NCI-H446 treated with DMSO at 0.1 percent for 48 hours (cell line): ENCODE measurements around the gene OSGIN1.
"Not testable (repeated sequence)": the region's sequence is repeated elsewhere in the genome, so short reads cannot be mapped to it uniquely, and the experiment has no call there.

Experiments
- DNase-seq: peaks from one replicate; lab custom pipeline; 2025; lab: John Stamatoyannopoulos, UW

Gene OSGIN1

DNA sequence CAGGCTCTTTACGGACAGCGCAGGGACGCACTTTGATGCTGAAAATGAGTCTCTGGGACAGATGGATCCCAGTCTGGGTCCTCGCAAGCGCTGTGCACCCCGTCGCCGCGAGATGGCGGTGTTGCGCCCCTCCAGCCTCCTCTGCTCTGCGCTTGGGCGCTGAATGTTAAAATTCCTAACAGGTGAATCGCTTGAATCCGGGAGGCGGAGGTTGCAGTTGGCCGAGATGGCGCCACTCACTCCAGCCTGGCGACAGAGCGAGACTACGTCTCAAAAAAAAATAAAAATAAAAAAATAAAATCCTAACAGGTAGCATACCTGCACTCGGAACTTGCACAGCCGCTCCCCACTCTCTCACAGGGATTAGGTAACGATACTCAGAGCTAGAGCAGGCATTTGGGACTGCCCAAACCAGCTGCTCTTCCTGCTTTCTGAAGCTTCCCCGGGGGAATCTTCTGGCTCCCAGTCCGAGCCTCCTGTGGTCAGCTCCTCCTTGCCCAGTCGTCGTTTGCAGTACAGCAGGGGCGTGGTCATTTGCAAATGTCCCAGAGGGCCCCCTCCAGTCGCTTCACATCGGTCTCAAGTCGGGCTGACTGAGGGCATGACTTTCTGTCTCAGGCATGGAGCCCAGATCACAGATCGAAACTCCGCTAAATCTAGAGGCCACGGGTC lies 26.2 kb upstream of the OSGIN1 start:
- DNase-seq, result no peak

DNA sequence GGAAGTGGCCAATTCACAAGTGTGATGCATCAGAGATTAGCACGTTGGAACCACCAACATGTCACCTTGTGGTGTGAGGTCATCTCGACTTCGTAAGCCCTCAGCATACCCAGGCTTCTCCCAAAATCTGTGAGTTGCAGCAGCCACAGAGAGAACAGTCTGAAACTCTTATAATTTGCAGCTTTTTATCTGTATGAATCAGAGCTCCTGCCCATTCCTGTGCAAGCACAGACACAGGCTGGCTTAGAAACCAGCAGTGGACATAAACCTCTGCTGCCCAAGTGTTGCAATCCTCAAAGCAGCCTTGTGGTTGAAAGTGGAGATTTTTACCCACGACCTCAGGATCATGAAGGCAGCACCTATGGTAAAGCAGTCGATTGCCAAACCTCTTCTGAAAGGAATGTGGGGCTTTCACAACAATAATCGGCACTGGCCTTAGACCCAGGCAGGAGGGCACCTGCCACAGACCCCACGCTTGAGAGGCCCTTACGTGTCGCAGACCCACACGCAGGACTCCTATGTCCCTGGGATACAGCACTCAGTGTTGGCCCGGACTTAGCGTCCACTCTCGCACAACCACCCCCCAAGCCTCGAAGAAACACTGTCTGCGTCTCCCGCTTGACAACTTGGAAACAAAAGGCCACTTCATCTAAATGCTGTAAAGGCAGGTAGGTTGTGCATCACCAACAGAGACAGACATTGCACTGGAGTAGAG lies 24.5 kb upstream of the OSGIN1 start:
- no peak for DNase-seq

DNA sequence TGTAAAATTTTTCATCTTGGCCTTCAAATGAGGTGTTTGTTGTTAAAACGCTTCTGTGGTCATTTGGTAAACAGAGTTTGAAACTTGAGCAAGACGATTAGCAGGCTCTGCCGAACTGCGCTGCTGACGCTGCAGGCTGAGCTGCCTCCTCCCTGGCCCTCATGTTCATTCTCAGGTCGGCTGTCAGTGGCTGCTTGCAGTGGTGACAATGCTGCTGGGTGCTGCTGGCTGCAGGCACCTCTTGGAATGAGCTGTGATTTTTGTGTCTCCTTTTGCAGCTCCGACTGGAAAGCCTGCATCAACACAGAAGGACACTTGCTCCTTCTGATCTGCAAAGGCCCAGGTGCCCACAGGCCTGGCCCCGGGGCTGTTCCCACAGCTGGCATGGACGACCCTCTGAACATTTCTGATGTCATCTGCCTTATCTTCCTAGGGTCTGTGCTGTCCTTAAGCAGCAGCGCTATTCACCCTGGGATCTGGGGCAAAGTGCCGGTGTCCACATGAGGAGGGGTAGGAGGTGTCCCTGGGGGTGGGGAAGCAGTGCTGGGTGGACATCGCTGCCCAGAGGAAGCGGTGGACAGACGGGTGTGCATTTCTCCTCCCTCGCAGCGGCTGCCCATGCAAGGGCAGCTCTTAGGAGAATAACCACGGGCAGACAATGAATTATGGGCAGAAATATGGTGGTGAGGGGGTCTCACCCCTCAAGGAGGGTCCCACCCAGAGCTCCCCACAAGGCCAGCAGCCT lies 23.1 kb upstream of the OSGIN1 start:
- DNase-seq, result no peak

DNA sequence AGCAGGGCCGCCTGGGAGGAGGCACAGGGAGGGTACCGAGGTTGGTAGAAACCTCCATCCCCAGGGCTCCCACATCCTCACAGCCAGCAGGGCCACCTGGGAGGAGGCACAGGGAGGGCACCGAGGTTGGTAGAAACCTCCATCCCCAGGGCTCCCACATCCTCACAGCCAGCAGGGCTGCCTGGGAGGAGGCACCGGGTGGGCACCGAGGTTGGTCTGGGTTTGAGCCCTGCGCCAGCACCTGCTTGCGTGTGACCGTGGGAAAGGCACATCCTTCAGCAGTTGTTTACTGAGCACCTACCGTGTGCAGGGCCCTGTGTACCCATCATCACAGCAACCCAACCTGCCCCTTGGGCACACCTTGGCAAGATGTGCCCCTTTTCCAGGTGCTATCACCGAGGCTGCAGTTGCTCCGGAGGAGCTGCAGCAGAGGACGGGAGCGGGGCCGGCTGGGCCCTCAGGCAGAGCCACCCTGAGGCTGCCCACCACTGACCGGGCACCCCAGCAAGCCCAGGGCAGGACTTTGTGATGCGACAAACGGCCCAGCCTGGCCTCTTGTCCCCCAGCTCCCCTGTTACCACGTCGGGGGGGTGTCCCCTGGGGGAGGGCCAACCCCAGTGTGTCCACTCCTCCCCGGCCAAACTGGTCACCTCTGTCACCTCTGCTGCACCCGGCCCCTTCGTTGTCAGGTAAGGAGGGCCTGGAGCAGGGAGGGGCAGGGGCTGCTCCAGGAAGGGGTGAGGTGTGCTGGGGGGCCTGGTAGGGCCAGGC lies 22.1 kb upstream of the OSGIN1 start:
- no peak for DNase-seq

DNA sequence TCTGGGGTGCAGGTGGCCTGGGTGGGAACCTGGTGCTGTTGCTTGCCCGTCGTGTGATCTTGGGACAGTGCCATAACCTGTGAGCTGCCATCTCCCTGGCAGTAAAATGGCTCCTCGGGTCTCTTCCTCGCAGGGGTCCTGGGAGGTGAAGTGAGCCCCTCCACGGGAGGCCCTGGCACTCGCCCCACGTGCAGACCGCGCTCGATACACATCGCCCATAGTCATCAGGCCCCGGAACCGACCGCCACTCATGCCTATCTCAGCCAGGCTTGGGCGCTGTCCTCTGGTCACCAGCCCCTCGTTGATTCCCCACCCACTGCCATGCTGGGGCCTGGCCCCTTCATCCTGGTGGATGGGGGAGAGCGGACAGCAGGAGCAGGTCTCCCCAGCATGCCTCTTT lies 21.5 kb upstream of the OSGIN1 start:
- no peak for DNase-seq

DNA sequence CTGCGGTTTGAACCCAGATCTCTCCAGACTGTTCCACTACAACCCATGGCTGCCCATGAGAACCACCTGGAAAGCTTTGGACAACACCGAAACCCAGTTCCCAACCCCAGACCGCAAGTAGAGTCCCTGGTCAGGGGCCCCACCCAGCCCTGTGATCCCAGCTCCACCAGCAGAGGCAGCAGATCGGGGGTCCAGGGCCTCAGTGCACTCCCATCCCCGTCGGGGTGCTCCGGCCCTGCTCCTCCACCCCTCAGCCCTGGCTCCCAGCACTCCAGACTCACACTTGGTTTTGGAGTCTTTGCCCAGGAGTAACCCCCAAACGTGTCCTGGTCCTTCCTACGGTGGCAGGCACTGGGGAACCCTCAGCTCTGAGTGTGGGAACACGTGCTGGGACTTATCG lies 20.7 kb upstream of the OSGIN1 start:
- DNase-seq, result no peak

DNA sequence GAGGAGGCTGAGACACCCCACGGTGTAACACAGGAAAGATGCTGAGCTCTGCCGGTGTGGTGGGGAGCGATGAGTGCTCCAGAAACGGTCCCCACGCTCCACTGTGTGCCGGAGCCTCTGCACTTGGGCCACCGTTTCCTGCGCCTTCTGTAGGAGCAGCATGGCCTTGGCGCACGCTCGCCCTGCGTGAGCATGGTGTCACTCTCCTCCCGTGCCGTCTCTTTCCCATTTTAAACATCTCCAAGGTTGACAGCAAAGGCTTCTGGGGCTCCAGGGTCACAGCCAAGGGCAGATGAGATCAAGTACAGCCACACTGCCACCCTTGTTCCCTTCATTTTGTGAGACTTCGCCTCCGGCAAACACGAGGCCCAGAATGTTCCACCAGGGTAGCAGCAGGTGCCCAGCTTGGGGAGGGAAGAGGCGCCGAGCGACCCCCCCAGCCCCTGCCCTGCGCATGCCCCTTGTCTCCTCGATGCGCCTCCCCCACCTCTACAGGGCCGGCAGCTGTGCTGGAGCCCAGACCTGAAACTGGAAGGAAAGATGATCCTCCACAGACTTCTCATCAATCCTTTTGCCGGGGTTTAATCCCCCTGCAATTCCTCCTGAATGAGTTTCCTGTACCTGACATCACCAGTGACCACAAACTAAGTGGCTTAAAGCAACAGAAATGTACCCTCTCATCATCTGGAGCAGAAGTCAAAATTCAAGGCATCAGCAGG lies 19.9 kb upstream of the OSGIN1 start:
- DNase-seq, result no peak

DNA sequence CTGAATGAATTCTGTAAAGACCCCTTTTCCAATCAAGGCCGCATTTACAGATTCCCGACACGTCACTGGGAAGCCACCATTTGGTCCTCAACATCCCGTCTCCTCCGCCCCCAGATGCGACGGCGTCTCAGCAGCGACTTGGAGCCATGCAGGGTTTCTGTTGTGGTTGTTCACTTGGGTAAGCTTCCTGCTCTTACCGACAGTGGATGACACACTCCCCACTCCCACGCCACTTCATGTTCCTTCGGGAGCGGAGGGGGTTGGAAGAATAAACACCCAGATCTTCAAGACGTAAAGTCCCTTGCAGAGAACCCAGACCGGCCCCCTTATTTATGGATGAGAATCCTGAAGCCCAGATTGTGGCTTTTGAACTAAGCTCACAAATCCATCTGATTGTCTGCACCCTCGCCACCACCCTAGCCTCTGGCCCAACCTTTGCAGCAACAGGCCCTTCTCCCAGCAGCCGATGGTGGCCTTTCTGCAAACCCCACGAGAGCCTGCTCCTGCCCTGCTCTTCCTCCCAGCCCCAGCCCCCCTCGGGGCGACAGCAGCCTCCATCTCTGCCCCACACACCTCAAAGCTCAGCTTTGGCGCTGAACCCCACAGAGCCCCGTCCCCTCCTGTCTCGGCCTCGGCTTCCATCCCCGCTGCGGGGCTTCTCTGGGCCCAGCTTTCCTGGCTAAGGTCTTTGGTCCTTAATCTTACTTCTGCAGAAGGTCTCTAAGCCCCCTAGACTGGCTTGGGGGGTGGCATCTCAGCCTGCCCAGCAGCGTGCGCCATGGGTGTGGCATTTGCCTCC lies 19.0 kb upstream of the OSGIN1 start:
- no peak for DNase-seq

DNA sequence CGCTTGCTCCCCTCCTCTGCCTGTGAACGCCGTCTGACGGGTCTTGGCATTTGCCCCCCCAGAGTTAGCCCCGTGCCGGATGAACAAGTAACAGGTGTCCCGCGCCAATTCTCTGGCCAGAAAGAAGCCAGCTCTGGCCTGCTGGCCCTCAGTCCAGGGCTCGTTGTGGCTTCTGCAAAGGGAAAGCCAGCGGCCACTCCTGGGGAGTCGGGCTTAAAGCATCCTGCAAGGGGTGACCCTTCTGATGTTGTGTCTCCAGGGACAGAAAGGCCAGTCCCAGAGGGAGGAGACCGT lies 18.4 kb upstream of the OSGIN1 start:
- no peak for DNase-seq

DNA sequence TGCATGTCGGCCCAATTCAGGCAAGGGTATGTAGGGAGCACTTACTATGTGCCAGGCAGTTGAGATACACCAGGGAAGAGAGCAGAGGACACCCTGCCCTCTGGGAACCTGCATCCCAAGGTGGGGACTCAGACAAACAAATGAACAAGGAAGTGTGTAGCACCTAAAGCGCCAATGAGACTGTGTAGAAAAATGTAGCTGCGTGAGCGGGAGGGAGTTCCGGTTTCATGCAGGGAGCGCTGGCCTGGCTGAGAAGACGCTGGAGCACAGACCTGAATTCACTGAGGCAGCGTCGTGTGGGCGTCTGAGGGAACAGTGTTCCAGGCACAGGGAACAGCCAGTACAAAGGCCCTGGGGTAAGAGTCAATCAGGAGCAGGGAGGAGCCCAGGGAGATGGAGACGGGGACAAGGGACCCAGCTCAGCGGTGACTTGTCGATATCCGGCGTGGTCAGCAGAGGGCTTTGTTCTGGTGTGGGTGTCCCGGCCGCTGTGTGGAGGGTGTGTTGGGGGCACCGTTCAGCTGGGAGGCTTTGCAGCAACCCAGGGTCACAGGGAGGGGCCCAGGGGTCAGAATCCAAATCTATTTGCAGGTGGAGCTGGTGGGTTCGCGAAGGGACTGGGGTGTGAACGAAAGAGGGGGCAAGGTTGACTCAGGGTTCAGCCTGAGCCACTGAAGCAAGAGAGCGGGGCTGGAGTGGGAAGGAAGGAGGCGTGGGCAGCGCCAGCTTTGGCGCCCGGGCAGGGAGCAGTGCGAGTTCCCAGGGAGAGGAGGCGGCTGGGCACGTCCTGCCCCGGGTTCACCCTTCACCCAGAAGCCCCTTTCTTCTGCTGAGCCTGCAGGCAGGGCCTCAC lies 17.8 kb upstream of the OSGIN1 start:
- no peak for DNase-seq

DNA sequence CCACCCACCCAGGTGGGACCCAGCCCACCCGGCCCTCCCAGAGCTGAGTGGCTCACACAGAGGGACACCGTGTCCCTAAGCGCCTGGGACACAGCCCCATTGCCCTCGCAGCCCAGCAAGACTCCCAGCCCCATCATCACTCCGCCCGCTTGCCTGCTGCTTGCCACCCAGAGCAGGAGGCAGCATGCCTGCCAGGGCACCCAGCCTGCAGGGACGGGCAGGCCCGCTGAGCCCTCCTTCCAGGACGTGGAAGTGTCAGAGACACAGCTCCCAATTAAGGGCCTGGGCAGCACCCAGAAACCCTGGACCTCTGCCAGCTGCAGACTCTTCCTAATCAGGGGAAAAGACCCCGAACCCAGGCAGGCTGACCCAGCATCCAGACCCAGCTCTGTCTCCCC lies 17.2 kb upstream of the OSGIN1 start:
- DNase-seq, result no peak

DNA sequence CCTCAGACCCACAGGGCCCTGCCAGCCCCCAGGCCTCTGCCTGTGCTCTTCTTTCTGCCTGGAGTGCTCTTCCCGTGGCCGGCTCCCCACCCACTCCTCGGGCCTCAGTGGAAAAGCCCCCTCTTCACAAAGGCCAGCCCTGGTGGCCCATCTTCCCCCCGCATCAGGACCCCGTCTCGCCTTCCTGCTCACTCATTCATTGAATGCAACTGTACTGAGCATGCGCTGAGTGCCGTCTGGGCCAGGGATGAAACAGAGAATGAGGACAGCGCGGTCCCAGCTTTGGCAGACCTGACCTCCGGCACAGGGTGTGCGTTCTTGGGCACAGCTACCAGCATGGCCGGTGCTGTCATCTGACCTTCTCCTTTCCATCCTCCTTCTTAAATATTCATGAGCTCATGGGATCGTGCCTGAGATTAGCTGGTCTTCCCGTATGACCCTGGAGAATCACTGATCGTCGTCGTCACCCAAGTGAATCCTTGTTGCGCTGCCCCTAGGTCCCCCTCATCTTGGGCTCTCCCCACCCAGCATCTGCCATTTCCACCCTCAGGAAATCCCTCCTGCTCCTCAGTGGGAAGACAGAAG lies 16.4 kb upstream of the OSGIN1 start:
- no peak for DNase-seq

DNA sequence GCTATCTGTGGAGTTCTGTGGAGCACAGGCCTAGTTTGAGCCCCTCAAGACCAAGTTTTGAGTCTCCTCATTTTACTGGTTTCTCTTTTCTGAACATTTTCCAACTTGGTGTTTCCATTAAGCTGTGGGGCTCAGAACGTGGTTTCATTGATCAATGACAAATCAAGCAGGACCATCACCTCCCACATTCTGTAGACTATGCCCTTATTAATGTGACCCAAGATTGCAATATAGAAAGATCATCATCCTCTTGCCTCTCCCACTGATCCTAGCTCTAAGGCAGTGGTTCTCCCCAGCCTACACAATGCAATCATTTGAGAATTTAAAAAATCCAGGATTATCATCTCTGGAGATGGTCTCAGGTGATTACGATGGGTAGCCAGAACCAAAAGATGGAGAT lies 15.8 kb upstream of the OSGIN1 start:
- DNase-seq, result no peak

DNA sequence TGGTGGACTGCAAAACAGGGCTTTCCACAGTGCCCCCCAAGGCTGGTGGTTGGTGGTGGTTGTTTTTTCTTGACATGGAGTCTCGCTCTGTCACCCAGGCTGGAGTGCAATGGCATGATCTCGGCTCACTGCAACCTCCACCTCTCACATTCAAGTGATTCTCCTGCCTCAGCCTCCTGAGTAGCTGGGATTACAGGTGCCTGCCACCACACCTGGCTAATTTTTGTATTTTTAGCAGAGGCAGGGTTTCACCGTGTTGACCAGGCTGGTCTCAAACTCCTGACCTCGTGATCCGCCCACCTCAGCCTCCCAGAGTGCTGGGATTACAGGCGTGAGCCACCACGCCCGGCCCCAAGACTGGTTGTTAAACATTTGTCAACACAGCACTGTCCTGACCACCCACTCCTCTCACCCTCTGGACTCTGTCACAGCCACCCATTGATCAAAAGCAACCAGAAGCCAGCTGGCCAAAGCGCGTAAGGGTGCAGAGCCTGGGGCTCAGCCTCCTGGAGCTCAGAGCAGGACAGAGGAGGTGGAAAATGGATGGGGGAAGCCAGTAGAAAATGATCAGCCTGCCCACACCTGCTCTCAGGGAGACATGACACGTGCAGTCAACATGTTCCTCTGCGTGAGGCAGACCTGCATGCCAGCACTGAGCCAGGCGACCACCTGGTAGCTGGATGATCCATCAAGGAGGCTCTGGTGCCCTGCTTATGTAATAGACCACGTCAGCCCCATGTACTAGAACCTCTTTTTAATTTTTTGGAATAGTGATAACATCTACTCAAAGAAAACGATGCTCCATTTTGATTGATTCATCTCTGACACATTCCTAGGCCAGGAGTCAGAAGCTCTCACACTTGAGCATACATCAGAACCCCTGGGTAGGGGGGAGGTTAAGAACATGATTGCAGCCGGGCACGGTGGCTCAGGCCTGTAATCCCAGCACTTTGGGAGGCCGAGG lies 14.8 kb upstream of the OSGIN1 start:
- no peak for DNase-seq

DNA sequence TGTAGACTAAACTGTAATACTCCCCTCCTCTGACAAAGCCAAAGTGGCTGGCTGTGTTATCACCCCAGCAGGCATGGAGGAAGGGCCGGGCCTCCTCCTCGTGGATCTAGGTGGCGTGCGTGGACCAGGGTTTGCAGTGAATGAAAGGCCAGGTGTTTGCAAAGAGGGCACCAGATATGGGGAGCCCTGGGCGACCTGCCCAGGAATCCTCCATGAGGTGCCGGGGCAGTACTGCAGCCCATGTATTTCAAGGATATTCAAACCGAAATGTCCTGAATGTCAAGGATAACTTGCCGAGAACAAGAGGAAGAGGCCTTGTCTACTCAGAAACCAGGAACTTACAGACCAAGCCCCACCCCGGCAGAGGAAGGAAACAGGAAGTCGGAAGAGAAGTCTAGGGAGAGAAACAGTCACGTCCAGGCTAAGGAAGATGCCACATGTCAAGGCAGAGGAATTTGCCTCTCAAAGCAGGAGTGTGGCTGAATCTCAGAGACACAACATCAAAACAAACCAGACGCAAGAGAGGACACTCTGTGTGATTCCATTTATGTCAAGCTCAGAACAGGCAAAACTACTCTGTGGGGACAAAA lies 13.7 kb upstream of the OSGIN1 start:
- DNase-seq, result no peak

DNA sequence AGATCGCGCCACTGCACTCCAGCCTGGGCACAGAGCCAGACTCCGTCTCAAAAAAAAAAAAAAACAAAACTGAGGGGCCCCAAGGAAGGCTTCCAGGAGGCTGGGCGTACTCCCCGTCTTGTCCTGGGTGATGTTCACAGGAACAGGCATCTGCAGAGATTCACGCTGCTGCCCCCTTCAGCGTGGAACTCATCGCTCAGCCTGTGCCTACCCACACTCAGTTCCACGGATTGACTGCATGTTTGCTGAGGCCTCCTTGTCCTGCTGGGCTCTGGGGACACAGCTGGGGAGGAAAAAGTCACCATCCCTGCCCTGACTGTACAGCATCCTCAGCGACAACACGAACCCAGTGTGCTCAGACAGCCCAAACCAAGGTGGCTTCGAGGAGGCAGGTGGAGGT lies 12.9 kb upstream of the OSGIN1 start:
- DNase-seq, result no peak

DNA sequence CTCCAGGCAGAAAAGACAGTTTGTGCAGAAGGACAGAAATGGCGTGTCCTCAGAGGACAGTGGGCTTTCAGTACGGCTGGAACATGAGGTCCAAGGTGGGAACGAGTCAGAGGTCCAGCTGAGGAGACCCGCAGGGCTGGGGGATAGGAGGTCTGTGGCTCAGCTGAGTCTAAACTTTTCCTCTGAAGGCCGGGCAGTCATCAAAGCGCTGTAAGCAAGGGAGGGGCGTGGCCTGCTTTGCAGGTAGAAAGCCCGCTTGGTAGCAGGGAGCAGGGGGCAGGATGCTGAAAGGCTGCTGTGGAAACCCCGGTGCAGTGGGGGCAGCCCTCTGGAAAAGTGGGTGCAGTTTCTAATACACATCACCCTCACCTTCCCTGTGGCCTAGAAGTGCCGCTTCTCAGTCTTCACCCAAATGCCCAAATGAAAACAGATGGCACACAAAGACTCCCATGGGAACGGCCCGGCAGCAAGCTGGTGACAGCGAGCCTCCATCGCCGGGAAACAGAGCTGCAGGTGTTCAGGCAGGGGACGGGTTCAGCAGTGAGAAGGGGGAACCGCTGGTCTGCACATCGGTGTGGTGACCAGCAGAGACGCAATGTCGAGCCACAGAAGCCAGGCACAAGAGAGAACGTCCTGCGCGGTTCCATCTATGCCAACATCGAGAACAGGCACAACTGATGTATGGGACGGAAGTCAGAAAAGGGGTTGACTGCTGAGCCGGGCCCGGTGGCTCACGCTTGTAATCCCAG lies 12.2 kb upstream of the OSGIN1 start:
- no peak for DNase-seq

DNA sequence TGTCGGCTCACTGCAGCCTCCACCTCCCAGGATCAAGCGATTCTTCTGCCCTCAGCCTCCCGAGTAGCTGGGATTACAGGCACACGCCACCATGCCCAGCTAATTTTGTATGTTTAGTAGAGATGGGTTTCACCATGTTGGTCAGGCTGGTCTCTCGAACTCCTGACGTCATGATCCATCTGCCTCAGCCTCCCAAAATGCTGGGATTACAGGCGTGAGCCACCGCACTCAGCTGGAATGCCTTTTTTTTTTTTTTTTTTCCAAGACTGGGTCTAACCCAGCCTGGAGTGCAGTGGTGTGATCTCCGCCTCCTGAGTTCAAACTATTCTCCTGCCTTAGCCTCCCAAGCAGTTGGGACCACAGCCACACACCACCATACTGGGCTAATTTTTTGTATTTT lies 11.5 kb upstream of the OSGIN1 start:
- not testable (repeated sequence) for DNase-seq
